GM21515 (cell line): Measurements from ENCODE around the gene USP17L28.
"Not testable (repeated sequence)": the region's sequence is repeated elsewhere in the genome, so short reads cannot be mapped to it uniquely, and the experiment has no call there.

Source experiments
- ATAC-seq: cut with Tn5 transposase; IDR thresholded peaks from one replicate; pipeline ENCODE4 v1.9.1; 2021; ENCODE audit not compliant: unreplicated experiment

The USP17L28 gene, protein sequence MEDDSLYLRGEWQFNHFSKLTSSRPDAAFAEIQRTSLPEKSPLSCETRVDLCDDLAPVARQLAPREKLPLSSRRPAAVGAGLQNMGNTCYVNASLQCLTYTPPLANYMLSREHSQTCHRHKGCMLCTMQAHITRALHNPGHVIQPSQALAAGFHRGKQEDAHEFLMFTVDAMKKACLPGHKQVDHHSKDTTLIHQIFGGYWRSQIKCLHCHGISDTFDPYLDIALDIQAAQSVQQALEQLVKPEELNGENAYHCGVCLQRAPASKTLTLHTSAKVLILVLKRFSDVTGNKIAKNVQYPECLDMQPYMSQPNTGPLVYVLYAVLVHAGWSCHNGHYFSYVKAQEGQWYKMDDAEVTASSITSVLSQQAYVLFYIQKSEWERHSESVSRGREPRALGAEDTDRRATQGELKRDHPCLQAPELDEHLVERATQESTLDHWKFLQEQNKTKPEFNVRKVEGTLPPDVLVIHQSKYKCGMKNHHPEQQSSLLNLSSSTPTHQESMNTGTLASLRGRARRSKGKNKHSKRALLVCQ

DNA sequence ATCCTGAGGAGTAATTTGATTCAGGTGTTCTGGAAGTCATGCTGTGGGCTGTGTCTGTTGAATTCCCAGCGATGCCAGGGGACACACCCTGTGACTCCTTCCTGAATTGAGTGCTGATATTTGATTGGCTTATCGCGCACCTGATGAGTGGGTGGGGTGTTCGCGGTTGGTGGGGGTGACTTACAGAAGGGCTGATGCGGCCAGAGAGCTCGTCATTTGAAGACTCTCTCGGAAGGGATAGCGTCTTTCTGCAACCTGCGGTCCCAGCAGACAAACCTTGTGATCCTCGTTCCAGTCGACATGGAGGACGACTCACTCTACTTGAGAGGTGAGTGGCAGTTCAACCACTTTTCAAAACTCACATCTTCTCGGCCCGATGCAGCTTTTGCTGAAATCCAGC lies at the start of gene USP17L28:
TSS of gene USP17L28 (plus strand) at position 301 of the 400 bp plus-strand sequence. CDS start at position 301, 0 bp downstream.
- ATAC-seq = not testable (repeated sequence)

DNA sequence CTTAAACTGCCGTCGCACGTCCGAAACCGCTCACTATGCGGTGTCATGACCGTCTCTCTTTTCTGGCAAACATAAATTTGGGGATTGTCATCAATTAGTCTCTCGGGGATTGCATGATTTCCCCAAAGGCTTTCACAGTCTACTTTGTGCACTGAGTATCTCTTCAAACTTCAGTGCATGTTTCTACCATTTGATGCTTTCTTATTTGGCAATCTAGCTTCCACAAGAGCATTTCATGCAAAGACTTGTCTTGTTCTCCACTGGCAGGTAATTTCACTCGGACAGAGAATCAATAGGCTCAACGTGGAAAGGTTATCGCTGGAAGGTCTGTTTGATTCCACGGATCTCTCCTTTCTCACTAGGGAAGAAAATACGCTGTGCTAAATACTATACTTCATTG lies 24.5 kb upstream of the USP17L28 start:
- ATAC-seq = not testable (repeated sequence)

DNA sequence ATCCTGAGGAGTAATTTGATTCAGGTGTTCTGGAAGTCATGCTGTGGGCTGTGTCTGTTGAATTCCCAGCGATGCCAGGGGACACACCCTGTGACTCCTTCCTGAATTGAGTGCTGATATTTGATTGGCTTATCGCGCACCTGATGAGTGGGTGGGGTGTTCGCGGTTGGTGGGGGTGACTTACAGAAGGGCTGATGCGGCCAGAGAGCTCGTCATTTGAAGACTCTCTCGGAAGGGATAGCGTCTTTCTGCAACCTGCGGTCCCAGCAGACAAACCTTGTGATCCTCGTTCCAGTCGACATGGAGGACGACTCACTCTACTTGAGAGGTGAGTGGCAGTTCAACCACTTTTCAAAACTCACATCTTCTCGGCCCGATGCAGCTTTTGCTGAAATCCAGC lies 23.8 kb upstream of the USP17L28 start, which contains the start of gene USP17L24:
TSS of gene USP17L24 (plus strand) at position 301 of the 400 bp plus-strand sequence. CDS start at position 301, 0 bp downstream.
- not testable (repeated sequence) for ATAC-seq

DNA sequence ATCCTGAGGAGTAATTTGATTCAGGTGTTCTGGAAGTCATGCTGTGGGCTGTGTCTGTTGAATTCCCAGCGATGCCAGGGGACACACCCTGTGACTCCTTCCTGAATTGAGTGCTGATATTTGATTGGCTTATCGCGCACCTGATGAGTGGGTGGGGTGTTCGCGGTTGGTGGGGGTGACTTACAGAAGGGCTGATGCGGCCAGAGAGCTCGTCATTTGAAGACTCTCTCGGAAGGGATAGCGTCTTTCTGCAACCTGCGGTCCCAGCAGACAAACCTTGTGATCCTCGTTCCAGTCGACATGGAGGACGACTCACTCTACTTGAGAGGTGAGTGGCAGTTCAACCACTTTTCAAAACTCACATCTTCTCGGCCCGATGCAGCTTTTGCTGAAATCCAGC lies 19.1 kb upstream of the USP17L28 start, which contains the start of gene USP17L25:
TSS of gene USP17L25 (plus strand) at position 301 of the 400 bp plus-strand sequence. CDS start at position 301, 0 bp downstream.
- ATAC-seq = not testable (repeated sequence)

DNA sequence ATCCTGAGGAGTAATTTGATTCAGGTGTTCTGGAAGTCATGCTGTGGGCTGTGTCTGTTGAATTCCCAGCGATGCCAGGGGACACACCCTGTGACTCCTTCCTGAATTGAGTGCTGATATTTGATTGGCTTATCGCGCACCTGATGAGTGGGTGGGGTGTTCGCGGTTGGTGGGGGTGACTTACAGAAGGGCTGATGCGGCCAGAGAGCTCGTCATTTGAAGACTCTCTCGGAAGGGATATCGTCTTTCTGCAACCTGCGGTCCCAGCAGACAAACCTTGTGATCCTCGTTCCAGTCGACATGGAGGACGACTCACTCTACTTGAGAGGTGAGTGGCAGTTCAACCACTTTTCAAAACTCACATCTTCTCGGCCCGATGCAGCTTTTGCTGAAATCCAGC lies 14.3 kb upstream of the USP17L28 start, which contains the start of gene USP17L26:
TSS of gene USP17L26 (plus strand) at position 301 of the 400 bp plus-strand sequence. CDS start at position 301, 0 bp downstream.
- not testable (repeated sequence) for ATAC-seq

DNA sequence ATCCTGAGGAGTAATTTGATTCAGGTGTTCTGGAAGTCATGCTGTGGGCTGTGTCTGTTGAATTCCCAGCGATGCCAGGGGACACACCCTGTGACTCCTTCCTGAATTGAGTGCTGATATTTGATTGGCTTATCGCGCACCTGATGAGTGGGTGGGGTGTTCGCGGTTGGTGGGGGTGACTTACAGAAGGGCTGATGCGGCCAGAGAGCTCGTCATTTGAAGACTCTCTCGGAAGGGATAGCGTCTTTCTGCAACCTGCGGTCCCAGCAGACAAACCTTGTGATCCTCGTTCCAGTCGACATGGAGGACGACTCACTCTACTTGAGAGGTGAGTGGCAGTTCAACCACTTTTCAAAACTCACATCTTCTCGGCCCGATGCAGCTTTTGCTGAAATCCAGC lies 9.6 kb upstream of the USP17L28 start, which contains the start of gene USP17L5:
TSS of gene USP17L5 (plus strand) at position 301 of the 400 bp plus-strand sequence. CDS start at position 301, 0 bp downstream.
- not testable (repeated sequence) for ATAC-seq

DNA sequence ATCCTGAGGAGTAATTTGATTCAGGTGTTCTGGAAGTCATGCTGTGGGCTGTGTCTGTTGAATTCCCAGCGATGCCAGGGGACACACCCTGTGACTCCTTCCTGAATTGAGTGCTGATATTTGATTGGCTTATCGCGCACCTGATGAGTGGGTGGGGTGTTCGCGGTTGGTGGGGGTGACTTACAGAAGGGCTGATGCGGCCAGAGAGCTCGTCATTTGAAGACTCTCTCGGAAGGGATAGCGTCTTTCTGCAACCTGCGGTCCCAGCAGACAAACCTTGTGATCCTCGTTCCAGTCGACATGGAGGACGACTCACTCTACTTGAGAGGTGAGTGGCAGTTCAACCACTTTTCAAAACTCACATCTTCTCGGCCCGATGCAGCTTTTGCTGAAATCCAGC lies 4.8 kb upstream of the USP17L28 start, which contains the start of gene USP17L27:
TSS of gene USP17L27 (plus strand) at position 301 of the 400 bp plus-strand sequence. CDS start at position 301, 0 bp downstream.
- not testable (repeated sequence) for ATAC-seq

DNA sequence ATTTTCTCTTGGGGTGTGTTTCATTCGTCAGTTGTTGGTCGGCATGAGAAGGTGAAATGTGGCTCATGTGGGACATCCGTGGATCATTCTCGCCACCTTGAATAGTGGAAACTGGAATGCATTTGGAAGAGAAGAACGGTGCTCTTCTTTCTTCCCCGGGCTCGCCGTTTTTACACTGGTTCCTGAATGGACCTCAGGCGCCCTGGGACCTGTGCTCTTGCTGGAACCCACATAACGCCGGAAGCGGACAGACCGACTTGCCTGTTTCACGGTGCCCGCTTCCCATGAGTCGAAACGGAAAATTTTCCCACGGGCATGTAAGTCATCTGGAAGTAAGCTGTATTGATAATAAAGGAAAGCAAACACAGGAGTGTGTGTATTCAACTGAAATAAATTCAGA lies 2.2 kb downstream of the USP17L28 start:
- ATAC-seq = not testable (repeated sequence)

DNA sequence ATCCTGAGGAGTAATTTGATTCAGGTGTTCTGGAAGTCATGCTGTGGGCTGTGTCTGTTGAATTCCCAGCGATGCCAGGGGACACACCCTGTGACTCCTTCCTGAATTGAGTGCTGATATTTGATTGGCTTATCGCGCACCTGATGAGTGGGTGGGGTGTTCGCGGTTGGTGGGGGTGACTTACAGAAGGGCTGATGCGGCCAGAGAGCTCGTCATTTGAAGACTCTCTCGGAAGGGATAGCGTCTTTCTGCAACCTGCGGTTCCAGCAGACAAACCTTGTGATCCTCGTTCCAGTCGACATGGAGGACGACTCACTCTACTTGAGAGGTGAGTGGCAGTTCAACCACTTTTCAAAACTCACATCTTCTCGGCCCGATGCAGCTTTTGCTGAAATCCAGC lies 4.6 kb downstream of the USP17L28 start, which contains the start of gene USP17L29:
TSS of gene USP17L29 (plus strand) at position 301 of the 400 bp plus-strand sequence. CDS start at position 301, 0 bp downstream.
- not testable (repeated sequence) for ATAC-seq

DNA sequence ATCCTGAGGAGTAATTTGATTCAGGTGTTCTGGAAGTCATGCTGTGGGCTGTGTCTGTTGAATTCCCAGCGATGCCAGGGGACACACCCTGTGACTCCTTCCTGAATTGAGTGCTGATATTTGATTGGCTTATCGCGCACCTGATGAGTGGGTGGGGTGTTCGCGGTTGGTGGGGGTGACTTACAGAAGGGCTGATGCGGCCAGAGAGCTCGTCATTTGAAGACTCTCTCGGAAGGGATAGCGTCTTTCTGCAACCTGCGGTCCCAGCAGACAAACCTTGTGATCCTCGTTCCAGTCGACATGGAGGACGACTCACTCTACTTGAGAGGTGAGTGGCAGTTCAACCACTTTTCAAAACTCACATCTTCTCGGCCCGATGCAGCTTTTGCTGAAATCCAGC lies 14.1 kb downstream of the USP17L28 start, which contains the start of gene USP17L30:
TSS of gene USP17L30 (plus strand) at position 301 of the 400 bp plus-strand sequence. CDS start at position 301, 0 bp downstream.
- ATAC-seq = not testable (repeated sequence)

DNA sequence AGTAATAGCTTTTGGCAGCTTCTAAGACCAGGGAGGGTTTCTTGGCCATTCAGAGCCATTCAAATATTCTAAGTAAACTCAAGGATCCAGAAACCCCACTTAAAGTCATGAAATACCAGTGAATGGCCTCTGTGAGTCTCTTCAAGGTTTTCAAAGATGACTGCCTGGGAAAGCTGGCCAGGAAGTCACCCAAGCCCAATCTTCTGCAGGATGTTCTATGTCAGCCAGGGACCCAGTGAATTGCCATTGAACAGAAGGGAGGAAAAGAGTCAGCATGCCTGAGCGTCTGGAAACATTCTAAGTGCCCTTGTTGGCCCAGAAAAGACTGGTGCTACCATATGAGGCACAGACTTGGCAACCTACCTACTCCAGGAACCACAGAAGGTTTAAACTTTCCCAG lies 31.2 kb downstream of the USP17L28 start:
- ATAC-seq = not testable (repeated sequence)

DNA sequence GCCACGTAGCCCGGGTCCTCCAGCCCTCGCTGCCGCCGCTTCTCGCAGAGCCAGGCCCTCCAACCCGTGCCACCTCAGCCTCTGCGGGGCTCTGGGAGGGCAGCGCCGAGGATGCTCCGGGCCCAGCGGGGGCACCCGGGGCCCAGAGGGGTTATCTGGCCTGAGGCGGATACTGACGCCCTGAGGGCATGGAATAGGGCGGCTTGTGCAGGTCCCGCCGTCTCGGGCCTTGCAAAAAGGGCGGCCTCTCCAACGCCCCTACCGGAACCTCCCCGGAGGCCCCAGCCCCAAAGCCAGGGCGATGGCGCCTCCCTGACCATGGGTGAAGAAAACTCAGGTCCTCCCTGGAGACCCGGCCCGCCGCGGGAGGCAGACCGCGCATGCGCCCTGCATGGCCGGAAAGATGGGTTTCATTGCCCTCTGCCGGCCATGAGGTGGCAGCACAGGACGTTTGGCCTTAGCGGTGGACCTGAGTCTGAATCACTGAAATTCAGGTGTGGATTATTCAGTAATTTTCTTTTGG lies 32.4 kb downstream of the USP17L28 start:
- not testable (repeated sequence) for ATAC-seq

DNA sequence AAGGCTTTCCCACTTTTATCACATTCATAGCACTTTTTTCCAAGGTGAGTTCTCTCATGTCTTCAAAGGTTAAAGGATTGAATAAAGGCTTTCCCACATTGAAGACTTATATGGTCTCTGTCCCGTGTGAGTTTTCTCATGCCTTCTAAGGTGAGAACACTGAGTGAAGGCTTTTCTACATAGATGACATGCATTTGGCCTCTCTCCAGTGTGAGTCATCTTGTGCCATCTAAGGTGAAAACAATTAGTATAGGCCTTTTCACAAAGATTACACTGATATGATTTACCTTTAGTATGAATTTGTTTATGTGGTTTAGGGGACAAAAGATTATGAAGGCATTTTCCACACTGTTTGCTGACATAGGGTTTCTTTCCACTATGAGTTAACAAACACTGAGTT lies 35.4 kb downstream of the USP17L28 start:
- no peak for ATAC-seq

DNA sequence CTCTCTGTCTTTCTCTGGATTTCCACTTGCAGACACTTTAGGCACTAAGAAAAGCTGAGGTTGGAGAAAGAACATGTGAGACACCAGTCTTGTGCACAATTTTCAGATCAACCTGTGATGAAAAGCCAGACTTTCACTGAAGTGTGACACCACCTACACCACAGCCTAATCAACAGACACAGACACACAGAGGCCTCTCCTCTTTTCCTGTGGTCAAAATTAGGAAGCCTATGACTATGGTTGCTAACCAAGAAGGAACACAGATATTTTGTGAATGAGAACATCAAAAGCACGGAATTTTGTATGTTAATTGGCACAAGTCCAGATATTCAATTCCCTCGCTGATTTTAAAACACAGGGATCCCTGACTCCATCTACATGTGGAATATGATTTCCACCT lies 40.3 kb downstream of the USP17L28 start:
- not testable (repeated sequence) for ATAC-seq
